Left renal cortex interstitium (tissue), 4 donors: ENCODE data around the gene HSD3B2. TPM values are rescaled to one million over a fixed set of nuclear protein-coding genes. Genes with fewer than 3 reads are reported as not detected.

Experiments used
- DNase-seq, 4 donors: peaks; one replicate each; pipeline ENCODE4 v3.0.0-alpha.2; 2013; ENCODE audit warnings: low read depth in 4 of 4, low spot score in 2 of 4, missing footprints in 1 of 4
- polyA plus RNA-seq, 4 donors: library from polyadenylated mRNA; unstranded; fragments of 120-200 nt; gene quantifications; one replicate each; pipeline ENCODE4 v1.2.1, GENCODE V29; 2013; ENCODE audit not compliant: insufficient read length in 4 of 4

HSD3B2 gene
- polyA plus RNA-seq, 4 donors, result 0.87 to 3.0 (median 2.0) TPM

DNA sequence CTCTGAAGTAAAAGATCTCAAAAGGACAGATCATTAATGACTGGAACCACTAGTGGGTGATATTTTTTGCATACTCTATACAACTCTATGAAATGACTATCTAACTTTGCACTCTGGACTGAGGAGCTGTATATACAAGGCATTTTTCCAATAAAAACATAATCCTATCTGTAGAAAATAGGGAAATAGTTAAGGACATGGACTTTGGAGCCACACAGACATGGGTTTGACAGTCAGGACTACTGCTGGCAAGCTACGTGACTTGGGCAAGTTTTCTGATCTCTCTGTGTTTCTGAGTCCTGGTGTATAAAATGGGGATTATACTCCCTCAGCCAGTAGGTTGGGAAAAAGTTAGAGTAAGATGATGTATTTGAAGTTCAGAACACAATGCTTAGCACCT, 20.9 kb upstream of the HSD3B2 start:
- no peak for DNase-seq

DNA sequence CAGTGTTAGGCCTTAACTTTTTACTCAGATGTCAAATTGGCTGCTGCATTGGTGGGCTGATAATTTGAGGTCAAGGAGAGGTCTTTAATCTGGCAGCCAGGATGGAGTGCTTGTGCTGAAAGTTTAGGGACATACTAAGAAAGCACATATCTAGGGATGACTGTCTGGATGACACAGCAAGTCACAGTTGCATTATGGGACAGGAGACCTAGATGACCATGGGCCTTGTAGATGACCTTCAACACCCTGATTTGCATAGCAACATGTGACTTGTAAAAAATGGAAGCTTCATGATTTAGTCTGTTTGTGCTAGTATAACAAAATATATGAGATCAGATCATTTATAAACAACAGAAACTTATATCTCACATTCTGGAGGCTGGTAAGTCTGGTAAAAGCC, 18.0 kb upstream of the HSD3B2 start:
- DNase-seq, result no peak

DNA sequence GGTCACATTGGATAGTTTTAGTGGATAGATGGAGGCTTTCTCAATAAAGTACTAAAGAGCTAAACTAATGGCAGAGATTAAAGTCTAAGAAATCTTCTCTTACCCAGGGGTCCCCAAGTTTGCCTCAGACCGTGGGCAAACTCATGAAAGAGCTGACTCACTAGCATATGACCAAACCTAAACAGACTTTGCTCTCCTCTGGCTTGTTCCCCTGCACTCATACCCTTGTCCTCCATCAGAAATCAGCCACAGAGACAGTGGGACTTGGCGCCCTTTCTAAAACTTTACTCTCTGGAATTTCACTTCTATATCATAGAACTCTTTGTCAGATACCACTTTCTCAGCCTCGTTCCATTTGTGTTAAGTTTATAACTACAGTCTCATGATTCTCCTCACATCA, 17.0 kb upstream of the HSD3B2 start:
- DNase-seq, result no peak

DNA sequence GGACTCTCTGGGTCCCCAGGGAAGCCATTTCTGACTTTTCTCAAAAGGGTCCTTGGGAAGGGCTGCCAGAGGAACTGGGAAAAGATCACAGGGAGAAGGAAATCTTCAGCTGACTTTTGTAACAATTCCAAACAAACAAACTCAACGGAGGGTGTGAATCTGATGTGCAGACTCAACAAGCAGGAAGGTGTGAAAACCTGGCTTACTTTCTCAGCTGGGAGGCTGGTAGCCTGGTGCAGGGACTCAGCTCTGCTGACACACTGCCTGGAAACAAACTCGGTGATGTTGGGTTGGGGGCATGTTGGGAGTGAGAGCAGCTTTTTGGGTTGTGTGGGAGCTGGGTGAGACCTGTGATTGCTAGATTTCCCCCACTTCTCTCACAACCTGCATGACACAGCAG, 10.2 kb upstream of the HSD3B2 start:
- no peak for DNase-seq

DNA sequence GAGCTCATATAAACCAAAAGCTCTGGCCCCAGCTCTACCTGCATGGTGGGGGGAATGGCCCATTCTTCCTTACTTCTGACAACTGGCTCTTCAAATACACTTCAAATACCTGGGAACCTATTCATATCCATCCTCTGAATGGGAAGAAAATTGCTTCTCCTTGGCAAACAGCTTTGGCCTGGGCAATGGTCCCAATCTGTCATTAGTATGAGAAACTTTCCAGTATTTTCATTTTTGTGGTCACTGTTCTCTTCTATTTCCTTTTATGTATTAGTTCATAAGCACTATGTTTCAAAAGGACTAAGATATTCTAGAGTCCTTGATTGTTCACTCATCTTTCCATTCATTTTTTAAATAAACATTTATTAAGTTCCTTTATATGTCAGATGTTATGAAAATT, 5.2 kb upstream of the HSD3B2 start:
- no peak for DNase-seq

DNA sequence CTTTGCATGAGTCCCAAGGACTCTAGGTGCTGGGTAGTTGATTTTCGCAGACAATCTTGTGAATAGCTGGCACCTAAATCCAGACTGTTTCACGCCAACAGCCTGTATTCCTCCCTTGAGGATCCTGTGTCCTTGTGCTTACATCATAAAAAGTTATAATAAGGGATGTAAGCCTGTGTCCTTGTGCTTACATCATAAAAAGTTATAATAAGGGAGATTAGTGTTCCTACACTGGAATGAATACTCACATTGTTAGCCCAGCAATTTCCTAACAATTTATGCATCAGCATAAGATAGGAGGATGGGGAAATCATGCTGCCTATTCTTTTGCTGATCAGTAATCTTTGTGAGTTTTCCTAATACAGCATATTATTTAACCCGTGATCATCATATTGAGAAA, 4.0 kb upstream of the HSD3B2 start:
- DNase-seq, result no peak

DNA sequence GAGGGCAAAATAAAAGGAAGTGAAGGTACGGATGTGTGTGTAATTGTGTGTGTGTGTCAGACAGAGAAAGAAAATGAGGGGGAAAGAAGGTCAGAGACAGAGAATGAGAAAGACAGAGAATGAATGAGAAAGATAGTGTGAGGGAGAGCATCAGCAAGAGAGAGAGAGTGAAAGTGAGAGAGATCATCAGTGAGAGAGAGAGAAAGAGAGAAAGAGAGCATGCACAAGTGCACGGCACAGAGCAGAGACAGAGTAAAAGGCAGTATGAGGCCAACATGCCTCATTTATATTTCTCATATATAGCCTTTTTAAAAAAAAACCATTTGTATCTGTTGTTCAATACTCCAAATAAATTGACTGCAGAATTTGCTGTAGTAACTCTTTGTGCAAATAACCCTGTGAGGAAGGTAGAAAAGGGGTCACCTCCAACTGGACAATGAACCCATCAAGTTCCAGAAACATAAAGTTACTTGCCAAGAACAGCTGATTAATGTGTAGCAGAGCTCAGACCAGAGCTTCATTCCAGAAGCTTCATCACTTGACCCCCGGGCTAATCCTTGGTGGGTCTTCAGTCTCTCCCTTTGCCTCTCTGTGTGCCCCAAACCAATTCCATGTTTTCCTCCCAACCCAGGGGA, 1.2 kb downstream of the HSD3B2 start:
- no peak for DNase-seq

DNA sequence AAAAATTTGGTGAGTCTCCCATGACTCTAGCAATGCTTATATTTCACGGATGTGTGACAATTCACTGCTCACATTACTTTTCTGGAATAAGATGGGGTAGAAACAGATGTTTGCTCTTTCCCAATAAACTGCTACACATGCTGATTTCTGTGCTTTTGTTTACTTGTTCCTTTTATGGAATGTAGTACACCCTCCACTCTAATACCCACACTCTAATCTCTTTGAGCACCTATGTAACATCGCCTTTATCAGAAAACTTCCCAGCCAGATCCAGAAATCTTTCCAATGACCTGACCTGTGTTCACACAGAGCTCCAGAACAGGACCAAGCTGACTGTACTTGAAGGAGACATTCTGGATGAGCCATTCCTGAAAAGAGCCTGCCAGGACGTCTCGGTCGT, 4.2 kb downstream of the HSD3B2 start:
- no peak for DNase-seq

DNA sequence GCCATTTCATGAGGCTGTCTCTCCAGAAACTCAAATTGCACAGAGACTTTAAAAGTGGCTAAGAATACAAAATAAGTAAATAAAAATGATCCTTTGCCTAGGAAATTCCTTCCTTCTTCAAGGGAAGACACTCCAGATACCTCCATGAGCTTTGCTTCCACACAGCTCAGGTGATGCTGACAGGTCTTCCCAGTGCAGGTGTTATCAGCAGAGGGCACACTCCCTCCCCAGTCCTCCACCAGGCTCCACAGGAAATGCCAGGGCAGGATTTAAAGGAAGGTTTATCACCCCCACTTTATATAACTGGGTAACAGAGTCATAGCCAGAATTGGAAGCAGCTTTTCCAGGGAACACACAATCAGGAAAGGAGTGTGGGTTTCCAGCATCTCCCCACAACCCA, 5.7 kb downstream of the HSD3B2 start:
- DNase-seq, result no peak

DNA sequence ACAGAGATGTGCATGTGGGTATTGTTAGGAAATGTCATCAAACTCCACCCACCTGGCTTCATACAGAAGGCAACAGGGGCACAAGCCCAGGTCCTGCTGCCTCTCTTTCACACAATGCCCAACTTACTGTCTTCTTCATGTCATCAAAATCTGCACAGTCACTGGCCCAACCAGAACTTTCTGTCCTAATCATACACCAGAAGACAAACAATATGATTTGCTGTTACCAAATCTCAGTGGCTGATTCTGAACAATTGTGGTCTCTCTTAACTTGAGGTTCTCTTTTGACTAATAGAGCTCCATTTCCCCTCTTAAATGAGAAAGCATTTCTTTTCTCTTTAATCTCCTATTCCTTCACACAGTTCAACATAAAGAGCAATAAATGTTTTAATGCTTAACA, 7.7 kb downstream of the HSD3B2 start:
- DNase-seq, result no peak

DNA sequence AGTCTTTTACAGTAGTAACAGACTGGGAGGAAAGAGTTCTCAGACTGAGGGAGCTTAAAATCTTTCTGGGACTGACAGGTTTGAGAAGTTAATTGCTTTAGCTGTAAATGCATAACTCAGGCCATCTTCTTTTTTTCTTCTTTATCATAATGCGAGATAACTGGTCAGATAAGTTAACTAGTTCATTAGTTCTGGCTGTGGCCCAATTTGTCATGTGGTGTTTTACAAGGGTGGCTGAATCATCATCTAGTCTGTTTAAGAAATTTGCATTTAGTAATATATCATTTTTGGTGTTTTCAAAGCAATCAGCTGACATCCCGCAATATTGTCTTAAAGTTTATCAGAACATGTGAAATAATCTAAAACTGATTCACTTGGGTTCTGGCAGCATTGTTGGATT, 14.0 kb downstream of the HSD3B2 start:
- no peak for DNase-seq

DNA sequence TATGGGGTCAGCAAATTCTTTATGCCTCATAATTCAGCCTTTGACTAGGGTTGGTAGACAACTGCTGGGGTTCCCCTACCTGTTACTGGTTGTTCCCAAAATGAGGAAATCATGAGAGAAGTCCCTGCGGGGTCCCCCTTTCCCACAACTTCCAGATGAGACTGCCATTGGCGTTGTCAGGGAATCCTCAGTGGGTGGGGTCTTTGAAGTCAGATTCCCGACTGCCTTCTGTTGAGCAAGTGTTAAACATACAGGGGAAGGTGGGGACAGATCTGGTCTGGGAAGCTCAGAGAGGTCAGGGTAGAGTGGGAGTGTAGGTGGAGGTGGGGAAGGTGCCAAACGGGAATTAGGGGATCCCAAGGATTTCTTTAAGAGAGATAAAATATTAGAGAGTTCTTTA, 14.7 kb downstream of the HSD3B2 start:
- DNase-seq, result no peak

DNA sequence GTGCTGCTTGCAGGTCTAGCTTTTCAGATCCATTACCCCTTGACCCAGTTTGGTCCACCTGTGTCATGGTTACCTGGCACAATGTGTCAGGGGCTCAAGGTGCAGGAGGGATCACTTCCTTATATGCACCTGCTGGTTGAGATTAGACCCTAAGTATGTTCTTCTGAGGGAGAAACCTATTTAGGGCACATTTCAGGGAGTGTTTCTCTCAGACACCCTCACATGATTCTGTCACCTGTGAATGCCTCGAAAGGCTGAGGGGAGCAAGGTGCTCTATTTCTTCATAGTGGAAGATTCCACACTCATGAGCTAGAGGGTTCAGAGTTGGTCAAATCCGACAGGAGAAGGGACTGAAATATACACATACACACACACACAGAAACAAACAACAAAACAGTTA, 15.5 kb downstream of the HSD3B2 start:
- DNase-seq, result no peak

DNA sequence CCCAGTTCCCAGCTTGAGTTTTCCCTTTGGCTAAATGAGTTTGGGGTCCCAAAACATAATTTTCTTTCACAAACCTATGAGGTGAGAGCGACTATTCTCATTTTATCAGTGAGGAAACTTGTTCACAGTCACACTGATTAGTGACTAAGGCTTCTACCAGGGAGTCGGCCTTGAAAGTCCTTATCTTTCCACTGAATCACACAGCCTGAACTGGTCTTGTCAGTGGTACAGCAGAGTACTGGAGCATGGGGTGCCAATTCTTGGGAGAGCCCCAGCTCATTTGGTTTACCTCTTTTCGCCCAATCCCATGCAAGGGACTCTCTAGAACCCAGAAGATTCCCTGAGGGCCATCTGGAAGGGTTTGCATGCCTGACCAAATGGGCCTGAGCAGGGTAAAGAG, 16.9 kb downstream of the HSD3B2 start:
- DNase-seq, result no peak

DNA sequence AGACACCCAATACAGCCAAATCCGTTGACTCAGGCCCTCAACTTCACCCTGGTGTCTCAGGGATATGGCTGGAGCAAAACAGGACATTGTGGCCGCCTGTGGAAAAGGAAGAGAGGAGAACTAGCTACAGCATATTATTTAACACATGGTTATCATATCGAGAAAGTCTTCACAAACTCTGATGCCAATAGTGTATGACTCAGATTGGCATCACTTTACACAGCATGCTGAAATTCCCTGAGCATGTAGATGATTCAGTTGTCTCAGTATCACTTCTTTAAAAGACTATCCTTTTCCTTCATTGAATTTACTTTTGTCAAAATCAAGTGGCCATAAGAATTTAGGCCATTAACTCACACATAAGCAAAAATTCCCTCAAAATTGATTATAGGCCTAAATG, 20.1 kb downstream of the HSD3B2 start:
- no peak for DNase-seq

DNA sequence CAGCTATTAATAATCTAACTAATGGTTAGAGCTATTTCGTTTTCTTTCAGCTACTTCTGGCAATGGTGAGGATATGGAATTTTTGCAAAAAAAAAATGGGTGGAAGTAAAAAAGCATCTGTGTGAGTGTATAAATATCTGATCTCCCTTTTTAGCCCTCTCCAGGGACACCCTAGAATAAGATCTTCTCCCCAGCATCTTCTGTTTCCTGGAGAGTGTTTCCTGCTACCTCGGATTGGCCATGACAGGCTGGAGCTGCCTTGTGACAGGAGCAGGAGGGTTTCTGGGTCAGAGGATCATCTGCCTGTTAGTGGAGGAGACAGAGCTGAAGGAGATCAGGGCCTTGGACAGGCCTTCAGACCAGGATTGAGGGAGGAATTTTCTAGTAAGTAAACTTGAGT, 23.8 kb downstream of the HSD3B2 start:
- no peak for DNase-seq

DNA sequence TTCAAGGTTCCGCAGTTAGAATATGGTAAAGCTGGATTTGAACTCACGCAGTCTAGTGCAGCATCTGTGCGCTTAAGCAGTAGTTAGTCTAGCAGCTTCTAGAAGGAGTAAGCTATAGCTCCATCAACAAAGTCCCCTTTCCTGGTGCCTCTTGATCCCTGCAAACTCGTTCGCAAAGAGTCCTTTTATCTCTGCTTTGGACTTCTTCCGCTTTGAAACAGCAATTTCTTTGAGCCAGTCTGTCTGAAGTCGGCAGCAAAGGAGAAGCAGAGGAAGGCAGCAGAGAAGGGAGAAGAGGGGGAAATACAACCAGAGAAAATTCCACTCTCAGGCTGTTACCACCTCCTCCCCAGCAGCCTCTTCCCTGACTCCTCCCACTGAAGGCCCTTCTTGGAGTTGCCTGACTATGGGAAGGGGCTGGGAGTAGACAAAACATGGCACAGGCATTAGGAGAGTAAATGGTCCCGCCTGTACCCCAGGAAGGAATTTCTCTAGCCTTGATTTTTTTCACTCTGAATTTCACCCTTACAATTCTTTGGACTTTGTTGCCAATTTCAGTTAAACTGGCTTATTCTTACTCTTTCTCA, 25.9 kb downstream of the HSD3B2 start:
- no peak for DNase-seq

DNA sequence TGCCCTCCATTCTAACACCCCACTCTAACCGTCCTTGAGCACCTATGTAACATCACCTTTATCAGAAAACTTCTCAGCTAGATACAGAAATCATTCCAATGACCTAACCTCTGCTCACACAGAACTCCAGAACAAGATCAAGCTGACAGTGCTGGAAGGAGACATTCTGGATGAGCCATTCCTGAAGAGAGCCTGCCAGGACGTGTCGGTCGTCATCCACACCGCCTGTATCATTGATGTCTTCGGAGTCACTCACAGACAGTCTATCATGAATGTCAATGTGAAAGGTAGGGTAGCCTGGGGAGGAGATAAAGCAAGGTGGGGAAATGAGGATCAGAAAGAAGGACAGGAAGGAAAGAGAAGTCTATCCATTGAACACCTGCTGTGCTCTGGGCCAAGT, 27.8 kb downstream of the HSD3B2 start:
- no peak for DNase-seq

DNA sequence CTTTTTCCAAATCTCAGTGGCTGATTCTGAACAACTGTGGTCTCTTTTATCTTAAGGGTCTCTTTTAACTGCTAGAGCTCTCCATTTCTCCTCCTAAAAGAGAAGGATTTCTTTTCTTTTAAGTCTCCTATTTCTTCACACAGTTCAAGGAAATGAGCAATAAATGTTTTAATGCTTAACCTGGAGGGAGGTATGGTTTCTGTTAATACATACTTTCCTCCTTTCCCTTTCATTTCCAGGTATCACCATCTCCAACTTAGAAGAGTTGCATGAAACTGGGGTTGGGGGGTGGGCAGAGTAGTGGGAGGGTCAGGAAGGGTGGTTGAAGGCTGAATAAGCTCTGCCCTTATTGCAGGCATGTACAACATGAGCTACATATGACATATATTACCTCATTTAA, 31.4 kb downstream of the HSD3B2 start:
- no peak for DNase-seq

DNA sequence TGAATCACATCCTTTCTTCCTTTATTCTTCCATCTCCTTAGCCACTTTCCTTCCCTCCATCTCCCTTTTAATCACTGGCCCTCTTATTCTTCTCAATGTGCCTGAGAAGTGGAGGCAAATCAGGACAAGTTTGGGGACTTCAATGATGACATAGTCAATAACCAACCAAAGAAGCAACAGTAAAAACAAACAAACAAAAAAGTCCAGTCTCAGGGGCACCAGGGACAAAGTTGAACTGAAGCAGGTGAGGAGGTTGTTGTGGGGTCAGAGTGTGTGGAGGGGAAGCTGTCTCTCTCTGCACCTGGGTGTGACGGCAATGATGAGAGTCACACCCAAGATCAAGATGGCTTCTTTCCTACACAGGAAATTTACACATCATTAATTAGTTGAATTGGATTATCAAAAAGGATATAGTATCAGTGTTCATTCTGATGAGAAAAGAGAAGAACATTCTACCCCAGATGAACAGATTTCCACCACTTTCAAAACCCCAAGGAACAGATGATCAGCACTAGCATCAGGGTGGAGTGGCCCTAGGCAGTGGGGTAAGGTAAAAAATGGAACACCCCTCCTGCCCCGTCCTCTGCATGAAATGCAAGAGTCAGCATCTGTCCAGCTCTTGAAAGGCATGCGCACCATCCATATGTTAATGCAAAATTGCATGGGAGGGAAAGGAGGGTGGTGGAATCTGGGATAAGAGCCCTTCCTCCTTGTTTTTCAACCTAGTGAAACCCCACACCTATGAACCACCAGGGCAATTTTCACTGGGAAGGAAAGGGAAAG, 32.6 kb downstream of the HSD3B2 start:
- no peak for DNase-seq

DNA sequence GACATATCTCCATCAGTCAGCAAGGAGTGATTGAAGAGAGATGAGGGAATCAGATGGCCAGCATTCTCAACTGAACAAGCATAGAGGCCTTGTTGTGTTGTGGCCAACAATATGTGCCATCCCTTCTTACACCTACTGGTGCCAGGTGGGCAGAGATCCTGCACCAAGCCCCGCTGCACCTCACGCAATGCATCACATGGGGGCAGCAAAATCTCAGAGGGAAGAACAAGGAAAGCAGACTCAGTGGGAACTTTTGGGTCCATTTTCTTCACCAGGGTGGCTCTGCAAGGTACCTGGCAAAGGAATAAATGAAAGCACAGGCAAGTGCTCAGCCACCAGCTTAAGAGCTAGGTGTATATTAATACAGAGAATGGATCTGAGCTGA, 33.2 kb downstream of the HSD3B2 start:
- DNase-seq, result no peak

DNA sequence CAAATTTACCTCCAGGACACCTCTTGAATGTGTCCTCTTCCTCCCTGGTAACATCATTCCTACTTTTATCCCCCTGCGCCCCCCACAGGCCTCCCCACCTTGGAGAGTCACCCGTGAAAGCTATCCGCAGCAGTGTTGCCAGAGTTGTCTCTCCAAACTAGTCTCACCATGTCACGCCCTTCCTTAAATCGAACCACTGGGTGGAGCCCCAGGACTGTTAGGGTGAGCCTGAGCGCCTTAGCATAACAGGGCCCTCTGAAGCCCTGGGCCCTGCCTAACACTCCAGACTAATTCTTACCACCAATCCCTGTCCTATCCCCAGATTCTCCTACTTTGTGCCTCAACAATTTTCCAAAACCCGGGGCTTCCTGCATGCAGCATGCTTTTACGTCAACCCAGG, 35.0 kb downstream of the HSD3B2 start:
- no peak for DNase-seq
